Measurements from ENCODE around the gene RUSC2.
"Not testable (repeated sequence)": the region's sequence is repeated elsewhere in the genome, so short reads cannot be mapped to it uniquely, and the experiment has no call there.

Gene RUSC2

DNA sequence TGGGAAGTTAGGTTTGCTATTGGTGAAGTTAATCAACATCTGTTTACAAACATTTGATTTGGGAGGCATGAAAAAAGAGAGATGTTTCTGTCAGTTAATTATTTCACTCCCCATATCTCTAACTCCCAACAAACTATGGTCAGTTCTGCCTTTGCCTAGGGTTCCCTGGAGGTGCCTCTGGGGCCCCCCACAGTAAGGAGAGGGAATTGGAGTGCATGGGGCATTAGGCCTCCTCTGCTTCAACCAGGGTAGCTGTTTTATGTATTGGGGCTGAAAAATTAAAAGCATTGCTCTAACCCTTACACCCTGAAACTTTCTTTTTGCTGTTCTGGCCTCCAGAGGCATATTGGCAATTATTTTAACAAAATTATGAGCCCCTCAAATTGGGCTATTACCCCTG, 32.3 kb downstream of the RUSC2 start:
- DNase-seq: no peak

DNA sequence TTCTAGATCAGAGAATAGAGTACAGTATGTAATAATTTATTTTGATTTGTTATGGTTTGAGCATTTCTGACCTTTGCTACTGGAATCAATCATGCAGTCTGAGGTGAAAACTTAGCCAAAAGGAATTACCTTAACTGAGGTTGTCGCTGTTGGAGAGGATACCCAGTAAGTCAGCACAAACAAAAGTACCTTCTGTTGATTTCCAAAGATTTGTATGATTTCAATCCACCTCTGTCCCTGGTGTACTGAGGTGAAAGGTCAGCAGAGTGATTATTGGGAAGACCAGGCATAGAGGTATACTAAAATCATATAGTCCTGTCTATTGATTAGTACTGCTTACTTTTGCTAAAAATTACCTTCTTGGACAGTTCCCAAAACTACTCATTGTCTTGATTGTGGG, 32.8 kb downstream of the RUSC2 start:
- DNase-seq: no peak

DNA sequence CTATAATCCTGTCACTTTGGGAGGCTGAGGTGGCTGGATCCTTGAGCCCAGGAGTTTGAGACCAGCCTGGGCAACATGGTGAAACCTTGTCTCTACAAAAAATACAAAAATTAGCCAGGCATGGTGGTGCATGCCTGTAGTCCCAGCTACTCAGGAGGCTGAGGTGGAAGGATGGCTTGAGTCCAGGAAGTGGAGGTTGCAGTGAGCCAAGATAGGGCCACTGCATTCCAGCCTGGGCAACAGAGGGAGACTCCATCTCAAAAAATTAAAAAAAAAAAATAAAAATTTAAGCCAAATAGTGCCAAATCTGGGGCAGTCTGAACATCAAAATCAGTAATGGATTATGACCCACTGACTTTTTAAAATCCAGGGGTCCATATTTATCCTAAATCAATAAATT, 33.6 kb downstream of the RUSC2 start:
- DNase-seq: not testable (repeated sequence)

DNA sequence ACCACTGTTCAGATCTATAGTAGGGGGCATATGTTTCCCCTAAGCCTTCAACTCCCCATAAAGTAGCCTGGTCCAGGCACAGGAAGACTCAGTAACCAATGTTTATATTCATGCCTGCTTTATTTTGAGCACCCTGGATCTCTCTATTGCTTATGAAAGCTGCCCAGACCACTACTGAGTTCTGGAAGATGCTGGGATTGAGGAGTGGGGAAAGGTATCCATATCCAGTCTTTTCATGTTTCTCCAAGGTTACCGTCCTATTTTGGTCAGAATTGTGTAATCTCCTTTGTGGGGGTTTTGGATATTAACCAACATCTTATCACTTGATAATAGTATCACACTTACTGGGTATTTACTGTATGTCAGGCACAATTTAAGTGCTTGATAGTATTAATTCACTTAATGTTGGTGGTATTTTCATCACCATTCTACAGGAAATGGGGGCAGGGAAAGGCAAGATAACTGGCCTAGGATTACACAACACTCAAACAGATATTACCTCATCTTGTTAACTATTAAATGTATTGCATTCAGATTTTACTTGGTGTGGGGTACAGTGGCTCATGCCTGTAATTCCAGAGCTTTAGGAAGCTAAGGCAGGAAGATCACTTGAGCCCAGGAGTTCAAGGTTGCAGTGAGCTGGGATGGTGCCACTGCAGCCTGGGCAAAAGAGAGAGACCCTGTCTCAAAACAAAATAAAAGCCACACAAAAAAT, 36.3 kb downstream of the RUSC2 start:
- DNase-seq: no peak

DNA sequence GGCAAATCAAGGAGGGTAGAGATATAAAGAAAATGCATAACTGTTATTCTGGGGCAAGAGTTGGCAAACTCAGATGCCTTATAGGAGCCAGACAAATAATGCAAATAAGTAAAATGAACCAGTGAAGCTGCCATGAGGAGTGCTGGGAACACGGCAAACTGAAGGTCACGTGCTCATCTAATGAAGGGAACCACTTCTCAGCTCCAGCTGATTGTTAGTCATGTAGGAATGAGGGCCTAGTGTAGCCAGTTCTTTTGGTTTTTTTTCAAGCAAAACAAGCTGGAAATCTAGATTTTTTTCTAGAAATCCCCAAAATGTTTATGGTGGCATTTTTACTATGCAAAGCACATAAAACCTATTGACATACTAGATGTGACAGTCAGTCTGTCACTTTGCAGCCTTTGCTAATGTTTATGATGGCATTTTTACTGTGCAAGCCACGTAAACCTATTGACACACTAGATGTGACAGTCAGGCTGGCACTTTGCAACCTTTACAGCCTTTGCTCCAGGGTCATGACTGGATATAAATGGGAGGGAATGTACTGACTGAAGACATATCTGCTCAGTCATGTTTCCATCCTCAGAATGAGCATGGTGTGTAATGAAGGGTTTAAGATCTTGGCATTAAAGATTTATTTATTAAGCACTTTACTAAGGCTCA, 39.4 kb downstream of the RUSC2 start:
- no peak for DNase-seq

DNA sequence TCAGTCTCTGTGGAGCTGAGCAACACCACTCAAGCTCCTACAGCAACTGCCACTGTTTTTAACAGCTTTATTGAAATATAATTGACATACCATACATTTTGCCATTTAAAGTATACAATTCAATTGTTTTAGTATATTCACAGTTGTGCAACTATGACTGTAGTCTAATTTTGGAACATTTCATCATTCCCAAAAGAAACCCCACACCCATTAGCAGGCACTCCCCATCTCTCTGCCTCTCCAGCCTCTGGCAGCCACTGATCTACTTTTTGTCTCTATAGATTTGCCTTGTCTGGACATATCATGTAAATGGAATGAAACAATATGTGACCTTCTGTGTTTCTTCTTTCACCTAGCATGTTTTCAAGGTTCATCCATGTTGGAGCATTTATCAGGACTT, 43.5 kb downstream of the RUSC2 start:
- DNase-seq: no peak

DNA sequence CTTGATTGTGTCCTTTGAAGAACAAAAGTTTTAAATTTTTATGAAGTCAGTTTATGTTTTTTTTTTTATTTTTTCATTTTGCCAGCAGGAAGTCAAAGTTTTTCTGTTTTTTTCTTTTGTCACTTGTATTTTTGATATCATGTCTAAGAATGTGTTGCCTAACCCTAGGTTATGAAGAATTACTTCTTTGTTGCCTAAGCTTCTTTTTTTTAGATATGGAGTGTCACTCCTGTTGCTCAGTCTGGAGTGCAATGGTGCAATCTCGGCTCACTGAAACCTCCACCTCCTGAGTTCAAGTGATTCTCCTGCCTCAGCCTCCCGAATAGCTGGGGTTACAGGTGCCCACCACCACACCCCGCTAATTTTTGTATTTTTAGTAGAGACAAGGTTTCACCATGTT, 45.0 kb downstream of the RUSC2 start:
- DNase-seq: not testable (repeated sequence)

DNA sequence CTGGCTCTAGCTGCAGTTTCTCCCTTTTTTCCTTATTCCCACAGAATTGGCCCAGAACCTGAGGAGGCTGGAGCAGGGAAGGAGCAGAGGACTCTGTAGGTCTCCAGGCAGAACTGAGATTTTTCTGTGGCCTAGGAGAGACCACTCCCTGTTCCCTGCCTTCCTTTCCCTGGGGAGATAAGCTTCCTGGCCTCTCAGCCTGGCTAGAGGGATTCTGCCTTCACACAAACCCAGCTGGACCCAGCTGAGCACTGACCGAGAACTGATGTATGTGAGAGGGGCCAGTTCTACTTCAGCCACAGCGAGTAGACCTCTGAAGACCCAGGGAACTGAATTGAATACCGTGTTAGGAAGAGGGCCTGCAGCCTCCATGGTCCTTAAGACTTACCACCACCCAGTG, 48.0 kb downstream of the RUSC2 start:
- DNase-seq: no peak

DNA sequence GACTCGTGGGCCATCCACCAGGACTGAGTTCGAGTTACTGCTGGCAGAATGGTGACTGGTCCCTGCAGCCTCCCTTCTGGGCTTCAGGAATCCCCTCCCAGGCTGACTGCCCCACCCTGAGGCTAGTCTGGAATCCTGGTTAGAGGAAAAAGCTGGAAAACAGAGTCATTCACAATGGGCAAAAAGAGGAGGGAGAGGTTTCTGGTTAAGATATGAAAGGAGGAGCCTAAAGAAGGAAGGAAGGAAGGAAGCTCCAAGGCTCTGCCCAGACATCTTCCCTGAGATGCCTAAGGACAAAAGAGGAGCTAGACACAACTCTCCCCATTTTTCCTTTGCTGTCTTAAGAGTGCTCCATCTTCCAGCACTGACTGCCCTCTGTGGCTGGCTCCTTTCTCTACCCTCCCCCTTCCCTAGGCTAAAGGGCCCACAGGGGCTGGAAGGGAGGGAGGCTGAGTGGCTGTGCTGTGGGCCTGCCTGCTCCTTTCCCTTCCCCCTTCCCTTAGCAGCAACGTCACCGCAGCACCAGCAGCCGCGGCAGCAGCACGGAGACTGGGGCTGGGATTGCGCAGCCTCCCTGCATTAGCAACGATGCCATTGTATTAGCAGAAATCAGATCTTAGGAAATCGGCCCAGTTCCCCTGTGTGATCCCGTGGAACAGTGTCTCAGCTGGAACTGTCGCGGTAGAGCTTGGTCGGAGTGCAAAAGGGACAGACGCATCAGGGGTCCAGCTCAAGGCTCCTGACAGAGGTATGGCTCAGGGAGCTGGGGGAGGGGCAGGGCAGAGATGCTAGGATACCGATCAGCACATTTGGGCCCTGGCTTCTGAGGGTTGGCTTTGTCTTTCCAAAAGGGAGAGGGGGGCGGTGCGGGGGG, 48.7 kb downstream of the RUSC2 start:
- no peak for DNase-seq
